Activated CD4-positive, alpha-beta T cell treated with anti-CD3 and anti-CD28 coated beads for 24 hours (primary cell): ENCODE measurements around the gene ATXN1.
"Not testable (repeated sequence)": the region's sequence is repeated elsewhere in the genome, so short reads cannot be mapped to it uniquely, and the experiment has no call there.

Source experiments
- DNase-seq, 2 donors: peaks; one replicate each; pipeline ENCODE4 v3.0.0-alpha.2; 2020; ENCODE audit warnings: low read depth in 2 of 2

The ATXN1 gene

DNA sequence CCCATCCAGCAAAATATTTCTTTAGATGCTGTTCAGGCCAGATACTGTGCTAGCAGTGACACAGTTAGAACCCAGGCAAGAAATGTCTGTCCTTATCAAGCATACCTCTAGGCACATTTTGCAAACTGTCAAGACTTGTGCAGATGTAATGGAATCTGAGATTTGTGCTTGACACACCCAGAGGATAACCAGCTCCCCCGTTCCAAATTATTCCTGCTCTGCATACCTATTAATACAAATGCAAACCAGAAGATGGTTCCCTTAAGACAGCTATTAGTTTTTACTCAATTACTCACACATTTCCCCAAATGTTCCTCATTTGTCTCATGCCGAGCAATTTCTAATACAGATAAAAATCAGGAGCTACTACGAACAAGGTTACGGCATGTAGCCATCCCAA lies 40.4 kb downstream of the ATXN1 start:
- DNase-seq, result no peak

DNA sequence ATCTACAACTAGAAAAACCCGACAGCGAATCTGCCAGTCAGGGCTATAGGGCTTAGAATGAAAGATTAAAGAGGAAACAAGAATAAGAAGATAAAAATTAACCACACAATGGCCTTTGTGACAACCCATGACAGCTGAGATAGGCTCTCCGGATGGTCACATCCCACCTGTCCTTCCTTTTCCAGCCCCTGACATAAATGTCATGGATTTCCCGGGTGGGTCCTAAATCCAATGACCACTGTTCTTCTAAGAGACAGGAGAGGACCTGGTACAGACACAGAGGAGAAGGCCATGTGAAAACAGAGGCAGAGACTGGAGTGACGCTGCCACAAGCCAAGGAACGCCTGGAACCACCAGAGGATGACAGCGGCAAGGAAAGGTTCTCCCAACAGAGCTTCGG lies 41.8 kb downstream of the ATXN1 start:
- no peak for DNase-seq

DNA sequence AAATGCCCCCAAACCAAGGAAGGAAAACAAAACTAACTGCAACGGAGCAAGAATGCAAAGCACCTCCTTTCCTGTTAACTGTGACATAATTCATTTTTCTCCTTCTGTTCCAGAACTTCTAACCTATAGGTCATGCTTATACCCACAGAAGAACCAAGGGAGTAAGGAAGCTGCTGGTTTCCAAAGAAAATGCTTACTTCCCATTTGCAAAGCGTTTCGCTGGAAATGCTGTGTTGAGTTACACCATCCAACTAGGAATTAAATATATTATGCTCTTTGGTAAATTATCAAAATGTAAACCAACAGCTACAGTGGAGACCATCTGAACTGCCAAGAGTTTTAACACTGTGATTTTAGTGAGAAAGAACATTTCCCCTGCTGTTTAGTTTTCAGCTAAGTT lies 42.9 kb downstream of the ATXN1 start:
- no peak for DNase-seq

DNA sequence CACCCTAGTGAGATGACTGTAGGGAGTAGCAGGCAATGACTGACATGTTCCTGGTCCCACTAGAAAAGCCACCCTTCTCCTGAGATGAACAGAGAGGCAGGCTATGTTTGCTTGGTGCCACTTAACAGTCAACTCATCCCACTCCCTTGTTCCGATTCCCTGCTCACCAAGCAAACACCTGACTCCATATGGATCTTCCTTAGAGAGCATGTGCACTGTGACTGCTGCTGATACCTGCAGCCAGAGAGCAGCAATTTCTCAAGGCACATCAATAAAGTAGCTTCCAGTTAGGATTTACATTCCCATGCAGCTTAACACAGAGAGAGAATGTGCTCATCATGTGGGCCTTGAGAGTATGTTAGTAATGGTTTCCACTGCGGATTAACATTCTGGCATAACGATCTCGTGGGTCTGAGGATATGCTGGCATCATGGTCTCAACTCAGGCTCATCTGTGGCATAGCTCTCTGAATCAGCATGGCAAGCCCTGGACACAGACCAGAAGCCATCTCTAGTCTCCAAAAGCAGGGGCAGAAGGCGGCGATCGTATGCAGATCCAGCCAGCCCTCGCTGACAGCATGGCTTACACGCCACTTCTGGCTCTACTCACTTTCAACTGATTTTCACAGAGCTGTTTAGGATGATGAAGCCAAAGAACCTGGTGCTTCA lies 43.9 kb downstream of the ATXN1 start:
- DNase-seq, result no peak

DNA sequence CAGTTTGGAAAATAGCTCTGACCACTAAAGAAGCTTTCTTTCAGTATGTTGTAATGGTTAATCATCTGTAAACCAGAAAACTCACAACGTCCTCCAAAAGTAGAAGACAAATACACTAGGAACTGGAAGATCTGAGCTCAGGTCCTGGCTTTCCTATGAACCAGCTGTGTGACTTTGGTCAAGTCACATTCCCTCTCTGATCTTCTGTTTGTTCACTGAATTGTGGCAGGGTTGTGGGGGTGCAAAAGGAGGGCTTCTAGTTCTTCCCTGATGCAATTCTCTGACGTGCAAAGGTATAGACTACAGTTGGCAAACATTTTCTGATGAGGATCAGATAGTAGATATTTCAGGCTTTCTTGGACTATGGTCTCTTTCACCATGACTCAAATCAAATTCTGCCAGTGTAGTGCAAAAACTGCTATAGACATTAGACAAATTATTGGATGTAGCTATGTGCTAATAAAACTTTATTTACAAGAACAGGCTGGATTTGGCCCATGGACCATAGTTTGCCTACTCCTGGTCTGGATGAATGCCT lies 44.9 kb downstream of the ATXN1 start:
- DNase-seq, result no peak

DNA sequence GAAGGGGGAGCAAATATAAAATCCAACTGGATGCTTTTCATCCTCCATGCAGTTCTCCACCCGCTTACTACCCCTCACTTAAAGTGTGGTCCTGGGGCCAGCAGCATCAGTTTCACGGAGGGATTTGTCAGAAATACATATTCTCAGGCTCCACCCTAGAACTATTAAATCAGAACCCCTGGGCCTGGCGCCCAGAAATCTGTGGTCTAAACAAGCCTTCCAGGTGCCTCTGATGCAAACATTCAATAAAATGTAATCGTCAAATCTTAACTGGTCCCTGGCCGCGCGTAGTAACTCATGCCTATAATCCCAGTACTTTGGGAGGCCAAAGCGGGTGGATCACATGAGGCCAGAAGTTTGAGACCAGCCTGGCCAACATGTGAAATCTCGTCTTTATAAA lies 47.7 kb downstream of the ATXN1 start:
- no peak for DNase-seq

DNA sequence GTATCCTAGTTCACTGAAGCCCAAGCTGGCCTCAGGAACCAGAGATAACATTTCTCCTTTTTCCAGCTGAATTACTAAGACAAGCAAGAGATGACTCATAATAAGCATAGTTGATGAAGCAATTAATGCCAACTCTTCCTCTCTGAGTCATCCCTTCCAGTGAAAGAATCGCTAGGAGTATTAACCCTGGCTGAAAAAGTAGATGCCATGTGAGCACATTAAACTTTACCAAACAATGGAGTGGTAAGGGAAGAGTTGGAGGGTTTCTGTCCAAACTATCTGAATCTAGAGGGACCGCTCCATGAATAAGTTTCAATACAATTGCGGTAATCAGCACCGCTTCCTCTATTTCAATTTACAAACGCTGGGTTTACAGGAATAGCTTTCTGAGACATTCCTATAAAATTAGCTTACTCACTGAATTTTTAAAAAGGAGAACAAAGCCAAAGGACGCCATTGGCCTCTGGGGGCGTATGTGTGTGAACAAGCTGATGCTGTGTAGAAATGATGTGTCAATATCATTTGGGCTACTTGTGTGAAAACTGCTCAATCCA lies 48.3 kb downstream of the ATXN1 start:
- no peak for DNase-seq

DNA sequence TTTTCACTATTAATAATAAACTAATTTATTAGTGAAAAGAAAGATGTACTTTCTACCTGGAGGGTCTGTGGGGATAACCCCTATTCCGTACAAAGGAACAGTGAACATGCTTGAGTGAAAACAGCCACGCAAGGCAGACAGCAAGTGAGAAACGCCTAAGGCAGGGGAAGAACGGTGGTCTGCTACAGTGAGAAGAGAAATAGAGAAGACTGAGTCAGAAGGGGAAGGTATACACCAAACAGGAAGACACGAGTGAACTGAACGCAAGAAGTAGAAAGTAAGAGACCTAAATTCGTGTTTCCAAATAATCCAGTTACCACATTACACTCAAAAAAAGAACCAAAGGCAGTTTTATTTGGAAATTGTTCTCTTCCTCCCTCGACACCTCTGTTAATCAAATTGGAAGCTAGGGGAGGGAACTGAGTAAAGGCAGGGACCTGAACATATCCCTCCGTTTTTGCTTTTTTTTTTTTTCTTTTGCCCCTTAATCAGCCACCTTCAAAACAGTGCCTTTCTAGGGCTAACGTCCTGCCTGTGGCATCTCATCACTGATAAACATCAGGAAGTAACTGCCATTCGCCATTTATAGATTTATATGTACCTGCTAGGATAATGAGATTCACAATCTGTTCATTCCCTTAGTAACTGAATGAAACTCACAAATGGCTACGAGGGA lies 48.9 kb downstream of the ATXN1 start:
- no peak for DNase-seq

DNA sequence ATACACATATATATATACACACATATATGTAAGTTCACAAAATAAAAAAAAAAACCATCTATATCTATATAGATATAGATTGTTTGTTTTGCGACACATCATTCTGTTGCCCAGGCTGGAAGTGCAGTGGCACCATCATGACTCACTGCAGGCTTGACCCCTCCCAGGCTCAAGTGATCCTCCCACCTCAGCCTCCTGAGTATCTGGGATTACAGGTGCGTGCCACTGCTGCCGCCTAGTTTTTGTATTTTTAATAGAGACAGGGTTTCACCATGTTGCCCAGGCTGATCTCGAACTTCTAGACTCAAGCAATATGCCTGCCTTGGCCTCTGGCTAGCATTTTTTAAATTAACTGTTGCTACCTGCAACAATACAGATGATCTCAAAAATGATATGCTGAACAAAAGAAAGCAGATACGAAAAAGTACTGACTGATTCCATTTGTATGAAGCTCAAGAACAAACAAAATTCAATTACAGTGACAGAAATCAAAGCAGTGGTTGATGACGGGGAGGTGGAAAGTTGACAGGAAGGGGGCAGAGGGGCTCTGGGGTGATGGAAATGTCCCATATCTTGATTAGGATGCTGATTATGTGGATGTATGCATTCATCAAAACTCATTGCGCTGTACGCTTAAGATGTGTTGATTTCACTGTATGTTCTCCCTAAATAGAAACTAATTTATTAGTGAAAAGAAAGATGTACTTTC lies 49.6 kb downstream of the ATXN1 start:
- DNase-seq, result no peak

DNA sequence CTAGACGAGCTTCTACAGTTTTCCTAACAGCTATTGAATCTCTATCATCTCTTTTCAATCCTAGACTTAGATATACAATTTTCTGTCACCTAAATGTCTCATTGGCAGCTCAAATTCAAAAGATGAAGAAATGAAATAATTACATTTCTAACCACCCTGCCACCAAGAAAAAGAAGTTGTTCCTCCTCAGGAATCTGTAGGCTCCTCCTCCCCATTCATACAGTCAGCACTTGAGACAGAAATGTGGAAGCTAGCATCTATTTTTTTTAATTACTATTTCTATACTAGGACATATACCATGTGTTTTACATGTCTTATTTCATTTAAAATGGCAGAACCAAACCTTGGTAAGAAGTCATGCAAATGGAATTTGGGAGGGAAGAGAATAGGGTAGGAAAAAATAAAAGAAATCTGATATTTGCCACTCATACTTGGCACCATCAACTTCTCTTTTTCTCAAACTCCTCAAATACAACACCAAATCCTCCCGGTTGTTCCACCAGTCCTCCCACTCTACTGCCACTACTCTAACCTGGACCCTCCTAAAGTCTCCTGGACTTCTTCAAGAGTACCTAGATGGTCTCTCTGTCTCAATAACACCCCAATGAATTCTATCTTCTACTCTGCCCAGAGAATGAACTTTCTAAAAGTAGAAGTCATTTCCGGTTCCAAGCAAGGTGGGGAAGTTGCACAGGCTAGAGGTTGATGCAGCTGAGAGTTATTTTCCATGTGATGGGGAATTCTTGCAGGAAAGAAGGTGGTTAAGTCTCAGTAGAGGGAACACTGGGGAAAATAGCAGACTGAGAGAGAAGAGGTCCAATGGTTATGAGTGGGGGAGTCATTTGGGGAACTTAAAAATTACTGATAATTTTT lies 54.1 kb downstream of the ATXN1 start:
- no peak for DNase-seq

DNA sequence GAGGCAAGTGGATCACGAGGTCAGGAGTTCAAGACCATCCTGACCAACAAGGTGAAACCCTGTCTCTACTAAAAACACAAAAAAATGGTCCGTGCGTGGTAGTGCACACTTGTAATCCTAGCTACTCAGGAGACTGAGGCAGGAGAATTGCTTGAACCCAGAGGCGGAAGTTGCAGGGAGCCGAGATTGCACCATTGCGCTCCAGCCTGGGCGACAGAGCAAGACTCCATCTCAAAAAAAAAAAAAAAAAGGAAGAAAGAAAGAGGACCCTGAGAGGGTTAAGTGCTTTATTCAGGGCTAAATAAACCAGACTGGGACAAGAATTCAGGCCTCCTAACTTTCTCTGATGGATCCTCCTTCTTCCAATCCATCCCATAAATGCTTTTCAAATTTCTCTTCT lies 54.8 kb downstream of the ATXN1 start:
- not testable (repeated sequence) for DNase-seq

DNA sequence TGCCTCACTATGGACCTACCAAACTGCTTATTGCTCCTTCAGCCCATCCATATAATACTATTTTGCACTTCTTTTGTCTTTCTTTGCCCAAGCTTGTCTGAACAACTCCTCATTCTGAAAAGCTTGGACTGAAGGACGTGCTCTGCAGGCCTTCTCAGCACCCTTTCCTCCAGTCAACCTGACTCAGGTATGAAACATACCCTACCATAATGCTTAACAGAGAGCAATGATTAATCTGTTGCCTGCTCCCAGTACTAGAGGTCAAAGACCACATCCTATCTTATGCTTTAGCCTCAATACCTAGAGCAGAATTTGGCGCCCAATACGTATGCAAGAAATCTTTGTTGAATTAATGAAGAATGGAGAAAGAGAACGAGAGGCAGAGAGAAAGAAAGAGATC lies 55.2 kb downstream of the ATXN1 start:
- DNase-seq, result no peak

DNA sequence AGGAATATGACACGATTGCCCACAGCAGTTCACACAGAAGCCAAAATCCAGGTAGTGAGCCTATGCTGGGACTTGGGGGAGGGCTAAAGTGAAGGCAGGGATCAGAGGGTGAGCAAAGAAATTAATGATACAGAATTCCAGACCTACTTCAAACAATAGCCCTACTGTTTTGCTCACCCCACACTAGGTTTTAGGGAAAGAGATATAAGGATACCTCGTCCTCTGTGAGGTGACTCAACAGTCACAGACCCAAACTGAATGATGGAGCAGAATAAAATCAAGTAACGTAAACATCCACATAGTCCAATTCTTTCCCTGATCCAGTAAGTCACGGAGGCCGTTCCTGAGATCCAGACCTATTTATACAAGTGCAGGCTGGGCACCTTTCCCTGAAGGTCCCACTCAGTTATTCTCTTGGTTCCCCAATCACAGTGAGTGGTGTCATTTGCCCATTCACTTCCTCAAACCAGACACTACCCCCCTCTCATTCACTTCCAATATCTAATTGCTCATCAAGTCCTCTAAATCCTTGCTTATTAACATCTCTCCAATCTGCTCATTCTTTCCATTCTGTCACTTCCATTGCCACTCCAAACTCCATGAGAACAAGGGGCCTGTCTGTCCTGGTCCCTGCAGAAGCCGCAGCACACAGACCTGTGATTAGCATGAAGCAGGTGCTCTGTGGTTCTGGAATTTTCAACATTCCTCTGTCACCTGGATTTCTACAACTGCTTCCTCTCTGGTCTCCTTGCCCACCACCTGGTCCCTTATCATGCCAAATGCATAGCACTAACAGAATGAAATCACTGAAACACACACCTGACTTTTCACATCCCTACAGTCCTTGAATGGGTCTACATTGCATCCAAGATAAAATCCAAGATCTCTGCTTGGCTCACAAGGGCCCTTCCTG lies 55.9 kb downstream of the ATXN1 start:
- no peak for DNase-seq

DNA sequence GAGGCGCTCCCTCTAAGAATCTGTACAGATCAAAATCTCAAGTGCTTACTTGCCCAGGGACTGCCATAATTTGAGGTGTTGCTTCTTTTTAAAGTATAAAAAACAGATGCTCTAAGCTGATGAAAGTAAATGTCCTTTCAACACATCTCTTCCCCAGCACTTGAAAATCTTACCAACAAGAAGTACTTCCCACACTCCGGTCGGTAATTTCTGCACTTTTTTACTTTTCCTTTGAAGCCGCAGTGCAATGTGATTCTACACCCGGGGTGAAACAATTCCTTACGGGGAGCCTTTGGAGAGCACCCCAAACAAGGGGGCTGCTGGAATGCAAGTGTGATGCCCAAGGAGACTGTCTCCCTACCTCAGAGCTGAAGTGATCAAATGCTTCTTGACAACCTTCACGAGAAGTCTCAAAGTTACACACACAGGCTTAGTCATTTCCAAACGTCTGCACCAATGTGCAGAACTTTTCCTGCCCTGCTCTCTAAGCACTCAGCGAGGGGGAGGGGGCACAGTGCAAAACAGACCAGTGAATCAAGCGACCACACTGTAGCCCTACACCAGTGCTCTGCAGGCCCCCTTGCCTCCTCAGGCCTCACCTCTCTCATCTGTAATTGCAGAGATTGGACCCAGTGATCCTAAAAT lies 56.7 kb downstream of the ATXN1 start:
- peak in 1 of 2 donors; percentile 64 for DNase-seq

DNA sequence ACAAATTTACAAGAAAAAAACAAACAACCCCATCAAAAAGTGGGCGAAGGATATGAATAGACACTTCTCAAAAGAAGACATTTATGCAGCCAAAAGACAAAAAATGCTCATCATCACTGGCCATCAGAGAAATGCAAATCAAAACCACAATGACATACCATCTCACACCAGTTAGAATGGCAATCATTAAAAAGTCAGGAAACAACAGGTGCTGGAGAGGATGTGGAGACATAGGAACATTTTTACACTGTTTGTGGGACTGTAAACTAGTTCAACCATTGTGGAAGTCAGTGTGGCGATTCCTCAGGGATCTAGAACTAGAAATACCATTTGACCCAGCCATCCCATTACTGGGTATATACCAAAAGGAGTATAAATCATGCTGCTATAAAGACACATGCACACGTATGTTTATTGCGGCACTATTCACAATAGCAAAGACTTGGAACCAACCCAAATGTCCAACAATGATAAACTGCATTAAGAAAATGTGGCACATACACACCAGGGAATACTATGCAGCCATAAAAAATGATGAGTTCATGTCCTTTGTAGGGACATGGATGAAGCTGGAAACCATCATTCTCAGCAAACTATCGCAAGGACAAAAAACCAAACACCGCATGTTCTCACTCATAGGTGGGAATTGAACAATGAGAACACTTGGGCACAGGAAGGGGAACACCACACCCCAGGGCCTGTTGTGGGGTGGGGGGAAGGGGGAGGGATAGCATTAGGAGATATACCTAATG lies 58.5 kb downstream of the ATXN1 start:
- not testable (repeated sequence) for DNase-seq

DNA sequence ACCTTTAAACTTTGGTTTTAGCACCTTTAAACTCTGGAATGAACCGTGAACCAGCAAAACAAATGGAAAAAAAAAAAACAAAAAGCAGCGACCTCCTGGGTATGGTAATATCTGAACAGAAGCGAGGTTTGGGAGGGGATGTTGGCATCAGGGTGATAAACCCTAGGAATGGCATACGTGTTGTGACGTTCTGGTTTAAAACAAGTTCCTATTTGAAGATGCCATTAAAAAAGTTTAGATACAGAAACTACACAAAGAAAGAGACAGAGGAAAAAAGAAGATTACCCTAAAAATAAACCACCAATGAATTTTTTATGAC lies 60.4 kb downstream of the ATXN1 start:
- no peak for DNase-seq

DNA sequence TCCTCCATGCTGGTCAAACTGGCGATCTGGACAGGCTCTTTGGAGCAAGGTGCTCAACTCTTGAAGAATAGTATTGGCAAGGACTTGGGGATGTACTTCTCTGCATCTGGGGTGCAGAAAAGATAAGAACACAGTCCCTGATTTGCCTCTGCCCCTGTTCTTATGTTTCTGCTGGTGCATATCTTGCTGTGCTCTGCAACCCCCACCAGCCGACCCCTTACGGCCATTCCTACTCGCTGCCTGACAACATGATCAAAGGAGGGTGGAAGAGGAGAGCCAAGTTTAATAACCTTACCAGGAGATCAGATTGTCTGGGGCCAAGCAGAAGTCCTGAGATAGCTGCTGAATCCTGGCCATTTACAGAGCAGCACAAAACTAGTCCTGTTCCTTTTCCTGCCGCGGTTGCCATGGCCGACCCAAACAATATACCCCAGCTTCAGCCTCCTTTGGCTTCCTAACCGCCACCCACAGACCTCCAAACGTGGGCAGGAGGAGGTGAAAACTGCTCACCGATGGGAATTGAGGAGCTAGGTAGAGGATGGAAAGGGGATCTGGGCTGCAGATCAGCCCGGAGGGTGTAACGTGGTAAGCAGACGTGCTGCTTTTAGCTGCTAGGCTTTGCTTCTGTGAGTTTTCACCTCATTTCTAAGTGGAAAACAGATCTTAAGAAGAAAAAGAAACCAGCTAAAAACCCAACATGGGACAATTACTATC lies 60.9 kb downstream of the ATXN1 start:
- no peak for DNase-seq

DNA sequence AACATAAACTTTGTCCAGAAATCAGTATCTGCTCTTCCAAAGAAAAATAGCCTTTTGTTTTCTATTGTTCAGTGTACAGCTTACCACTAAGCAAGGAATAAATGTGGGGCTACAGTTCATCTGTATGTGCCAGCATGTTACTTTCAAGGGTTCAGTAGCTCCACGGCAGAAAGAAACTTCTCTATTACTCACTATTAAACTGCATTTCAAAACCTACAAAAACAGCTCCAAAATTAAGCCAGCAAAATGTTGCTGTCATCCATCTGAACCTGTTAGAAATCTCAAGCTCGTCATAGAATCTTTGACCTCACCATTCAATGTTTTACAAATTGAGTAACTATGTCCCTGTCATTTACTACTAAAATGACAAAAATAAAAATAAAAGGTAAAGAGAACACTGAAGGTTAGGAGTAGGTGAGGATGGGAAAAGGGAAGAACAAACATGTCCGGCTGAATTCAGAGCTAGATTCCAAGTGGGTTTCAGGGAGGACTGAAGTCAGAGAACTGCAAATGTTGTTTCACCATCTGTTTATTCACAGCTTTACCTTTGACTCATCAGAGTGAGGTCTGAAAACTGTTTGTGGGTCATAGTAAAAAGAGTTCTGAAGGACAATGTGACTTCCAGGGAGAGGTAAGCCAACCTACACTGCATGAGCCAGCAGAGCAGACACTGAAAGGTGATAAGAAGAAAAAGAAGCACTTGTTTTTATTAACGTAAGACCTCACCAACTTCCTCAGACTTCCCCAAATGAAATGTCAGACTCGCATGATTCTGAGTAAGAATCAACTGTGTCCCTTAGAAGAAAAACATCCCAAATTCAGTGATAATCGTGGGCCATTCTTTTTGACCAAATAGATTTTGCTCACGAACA lies 62.0 kb downstream of the ATXN1 start:
- DNase-seq, result no peak
